GM18508 (cell line): ENCODE results near the gene BCL2L15.
A peak's percentile ranks its signal among the peaks of the same experiment; 100 is the strongest.

Source experiments
- ATAC-seq: cut with Tn5 transposase; IDR thresholded peaks from one replicate; pipeline ENCODE4 v1.9.1; 2021; ENCODE audit warnings: moderate number of reproducible peaks; ENCODE audit not compliant: insufficient read depth, unreplicated experiment

BCL2L15 gene

GRCh38 chr1:113912594-113913311 is 25.4 kb upstream of the BCL2L15 start:
- ATAC-seq = no peak

GRCh38 chr1:113905435-113905861 is 18.1 kb upstream of the BCL2L15 start:
- ATAC-seq = peak; percentile 1

DNA sequence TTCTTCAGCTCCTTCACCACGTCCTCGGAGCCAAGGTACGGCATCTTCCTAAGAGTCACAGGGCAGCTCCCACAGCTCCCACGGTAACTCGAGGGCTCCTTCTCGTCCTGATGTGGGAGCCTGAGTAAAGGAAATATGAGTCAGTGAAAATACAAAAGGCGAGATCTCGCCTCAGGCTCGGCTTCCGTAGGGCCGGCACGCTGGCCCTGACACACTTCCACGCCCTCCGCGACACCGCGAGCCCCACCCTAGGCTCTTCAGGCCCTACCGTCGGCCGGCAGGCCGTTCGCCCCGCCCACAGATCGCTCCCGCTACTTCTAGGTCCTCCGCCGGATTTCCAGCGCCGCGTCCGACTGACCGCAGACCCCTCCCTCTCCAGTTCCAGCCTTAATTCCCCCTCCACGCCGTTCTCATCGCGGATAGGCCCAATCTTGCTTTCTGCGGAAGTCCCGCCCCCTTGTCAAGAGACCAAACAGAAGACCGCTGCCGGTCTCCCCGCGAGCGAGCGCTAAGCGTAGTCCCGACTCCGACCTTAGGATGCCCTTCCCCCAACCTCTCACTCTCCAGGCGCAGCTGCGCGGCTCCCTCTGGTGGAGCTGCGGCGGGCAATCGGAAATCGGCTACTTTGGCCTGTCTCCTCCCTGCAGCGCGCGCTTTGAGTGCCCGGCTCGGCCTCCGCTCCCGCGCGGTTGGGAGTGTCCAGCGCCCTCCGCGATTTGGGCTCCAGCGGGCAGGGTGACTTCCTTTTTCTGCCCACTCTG is 17.5 kb upstream of the BCL2L15 start, which contains the start of the genes AP4B1 and DCLRE1B:
Gene AP4B1 (minus strand): TSS at position 126 of the 761 bp plus-strand sequence. CDS start 82 bp downstream, at position 44.
Gene DCLRE1B (plus strand): TSS at position 653 of the 761 bp plus-strand sequence. CDS start 261 bp downstream, outside the sequence.
- peak; percentile 84 for ATAC-seq

DNA sequence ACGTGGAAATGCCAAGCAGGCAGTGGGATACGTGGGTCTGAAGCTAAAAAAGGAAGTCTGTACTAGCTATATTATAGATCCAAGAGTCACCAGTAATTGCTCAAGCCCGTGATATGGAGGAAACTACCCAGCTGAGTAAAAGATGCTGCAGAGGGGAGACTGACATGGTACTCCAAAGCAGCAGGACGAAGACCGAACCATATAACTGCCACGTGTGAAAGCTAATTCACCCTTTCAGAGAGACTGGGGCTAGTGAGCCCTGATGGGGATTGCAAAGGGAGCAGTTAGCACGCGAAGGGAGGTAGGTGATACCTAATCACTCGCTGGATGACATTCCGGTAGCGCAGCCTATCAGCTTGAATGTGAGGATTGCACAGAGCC is 16.9 kb upstream of the BCL2L15 start:
- ATAC-seq = peak; percentile 20

GRCh38 chr1:113903501-113904292 is 16.3 kb upstream of the BCL2L15 start:
- no peak for ATAC-seq

DNA sequence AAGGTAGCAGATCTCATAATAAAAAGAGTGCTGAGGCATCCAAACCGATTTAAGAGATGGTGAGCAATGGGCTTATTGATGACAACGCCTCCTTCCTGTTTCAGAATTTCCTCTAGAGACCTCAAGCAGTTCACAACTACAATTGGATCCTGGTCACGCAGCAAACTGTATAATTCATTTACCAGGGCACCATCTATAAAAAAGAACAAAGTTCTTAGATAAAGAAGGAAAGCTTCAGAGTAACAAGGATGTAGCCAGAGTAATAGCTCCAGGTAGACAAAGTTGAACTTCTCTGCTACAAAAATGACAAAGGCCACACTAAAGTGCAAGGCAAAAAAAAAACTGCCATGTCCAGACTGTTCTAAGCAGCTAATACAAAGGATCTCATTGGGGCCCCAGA is 13.8 kb upstream of the BCL2L15 start:
- no peak for ATAC-seq

DNA sequence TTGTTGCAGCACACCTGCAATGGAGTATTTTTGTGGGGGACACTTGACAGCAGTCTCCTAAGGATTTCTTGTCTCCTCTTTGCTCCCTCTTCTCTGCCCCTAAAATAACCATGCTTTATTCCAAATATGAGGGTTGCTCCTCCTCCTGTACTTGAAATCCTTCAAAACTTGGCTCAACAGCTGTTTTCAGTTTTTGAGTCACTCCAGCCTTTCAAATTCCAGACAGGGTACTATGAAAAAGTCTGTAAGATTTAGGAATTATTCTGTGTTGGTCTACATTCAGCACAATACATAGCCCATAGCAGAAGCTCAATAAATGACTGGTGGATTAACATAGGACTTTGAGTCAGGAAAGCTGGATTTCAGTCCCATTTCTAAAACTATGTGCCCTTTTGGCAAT is 11.7 kb upstream of the BCL2L15 start:
- ATAC-seq = no peak

- ATAC-seq = no peak
Measured at GRCh38 chr1:113898241-113898814, 10.9 kb upstream of the BCL2L15 start.

GRCh38 chr1:113895961-113896360 is 8.6 kb upstream of the BCL2L15 start:
- no peak for ATAC-seq

DNA sequence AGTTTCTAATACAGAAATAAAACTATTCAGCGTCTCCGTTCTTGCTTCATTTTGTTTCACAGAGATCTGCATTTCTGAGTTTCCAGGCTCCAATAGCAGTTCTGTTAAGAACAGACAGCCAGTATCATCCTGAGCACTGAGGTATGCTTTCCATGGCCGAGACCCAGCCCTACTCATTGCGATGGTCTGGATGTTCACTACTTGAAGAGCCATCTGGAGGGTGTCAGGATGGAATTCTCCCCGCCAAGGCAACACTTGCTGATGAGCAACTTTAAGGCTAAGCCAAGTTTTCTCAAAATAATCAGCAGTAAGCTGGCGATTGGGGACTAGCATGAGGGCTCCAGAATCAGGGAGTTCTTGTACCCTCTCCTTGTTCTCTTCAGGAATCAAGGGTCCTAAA is 7.7 kb upstream of the BCL2L15 start:
- ATAC-seq = no peak

- no peak for ATAC-seq
Measured at GRCh38 chr1:113893267-113893666, 5.9 kb upstream of the BCL2L15 start.

- ATAC-seq = no peak
Measured at GRCh38 chr1:113891631-113892220, 4.3 kb upstream of the BCL2L15 start.

GRCh38 chr1:113890816-113891215 is 3.4 kb upstream of the BCL2L15 start:
- no peak for ATAC-seq

- ATAC-seq = no peak
Measured at GRCh38 chr1:113886417-113887401, 672 bp downstream of the BCL2L15 start.

- no peak for ATAC-seq
Measured at GRCh38 chr1:113881661-113882060, 5.7 kb downstream of the BCL2L15 start.

DNA sequence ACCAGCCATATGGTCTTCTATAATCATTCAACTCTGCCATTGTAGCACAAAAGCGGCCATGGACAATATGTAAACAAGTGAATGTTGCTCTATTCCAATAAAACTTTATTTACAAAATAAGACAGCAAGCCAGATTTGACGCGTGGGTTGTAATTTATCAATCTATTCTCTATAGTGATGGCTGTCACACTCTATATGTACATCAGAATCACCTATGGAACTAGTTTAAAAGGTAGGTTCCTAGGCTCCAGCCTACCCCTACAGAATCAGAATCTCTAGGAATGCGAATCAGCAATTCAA is 7.7 kb downstream of the BCL2L15 start:
- ATAC-seq = no peak

- no peak for ATAC-seq
Measured at GRCh38 chr1:113876176-113876575, 11.2 kb downstream of the BCL2L15 start.

GRCh38 chr1:113875714-113876113 is 11.7 kb downstream of the BCL2L15 start:
- ATAC-seq = peak; percentile 47
